Activated naive CD4-positive, alpha-beta T cell treated with anti-CD3 and anti-CD28 coated beads, Interleukin-2, amount 50 U/mL, for 24 hours (primary cell): Measurements from ENCODE around the gene HSPBAP1.
A peak's percentile ranks its signal among the peaks of the same experiment; 100 is the strongest.
"Not testable (repeated sequence)": the region's sequence is repeated elsewhere in the genome, so short reads cannot be mapped to it uniquely, and the experiment has no call there.

Experiments used
- H3K27ac Mint-ChIP-seq: one replicate; pipeline ENCODE4 v1.8.0; 2021; ENCODE audit warnings: mild to moderate bottlenecking, mixed read lengths
- H3K27me3 Mint-ChIP-seq: one replicate; pipeline ENCODE4 v1.8.0; 2021; ENCODE audit warnings: mixed read lengths
- H3K36me3 Mint-ChIP-seq: one replicate; pipeline ENCODE4 v1.8.0; 2021; ENCODE audit warnings: mixed read lengths
- H3K4me1 Mint-ChIP-seq: one replicate; pipeline ENCODE4 v1.8.0; 2021; ENCODE audit warnings: mixed read lengths
- H3K4me3 Mint-ChIP-seq: one replicate; pipeline ENCODE4 v1.8.0; 2021; ENCODE audit warnings: mild to moderate bottlenecking, mixed read lengths
- H3K9me3 Mint-ChIP-seq: one replicate; pipeline ENCODE4 v1.8.0; 2021; ENCODE audit warnings: mixed read lengths

Gene HSPBAP1

GRCh38 chr3:122767540-122768372, 25.9 kb downstream of the HSPBAP1 start:
- no peak overlapping the region for H3K27ac Mint-ChIP-seq

DNA sequence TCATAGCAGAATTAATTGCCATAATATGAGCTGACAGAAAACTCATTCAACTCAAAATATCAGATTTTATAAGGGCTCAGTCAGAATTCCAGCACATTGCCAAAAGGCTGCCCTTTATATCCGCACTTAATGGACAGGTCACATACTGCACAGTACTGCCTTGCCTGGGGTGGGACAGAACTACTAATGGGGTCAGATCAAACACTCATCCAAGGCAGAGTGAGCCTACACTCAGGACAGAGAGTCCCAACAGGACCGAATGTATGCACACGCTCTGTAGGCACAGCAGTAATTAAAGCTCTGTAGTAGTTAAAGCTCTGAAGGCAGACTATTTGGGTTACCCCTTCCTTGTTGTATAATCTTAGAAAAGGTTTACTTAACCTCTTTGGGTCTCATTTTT, 27.2 kb downstream of the HSPBAP1 start:
- Mint-ChIP-seq H3K4me3 (no peak overlapping the region), H3K27me3 (no peaks in the 10 kb centered on the region), H3K9me3 (no peaks in the 10 kb centered on the region), H3K4me1 (no peaks in the 10 kb centered on the region), H3K36me3 (peaks cover 15% of the 10 kb centered on the region), H3K27ac (no peak overlapping the region)

More at GRCh38 chr3:122767540-122768372, 25.9 kb downstream of the HSPBAP1 start:
- no peaks in the 10 kb centered on the region for H3K27me3 Mint-ChIP-seq
- no peaks in the 10 kb centered on the region for H3K9me3 Mint-ChIP-seq
- peaks cover 15% of the 10 kb centered on the region for H3K36me3 Mint-ChIP-seq
- H3K4me3 Mint-ChIP-seq: no peak overlapping the region
- H3K4me1 Mint-ChIP-seq: no peaks in the 10 kb centered on the region

- no peak overlapping the region for H3K4me3 Mint-ChIP-seq
- peaks cover 7% of the 10 kb centered on the region for H3K4me1 Mint-ChIP-seq
- peak overlapping the region; percentile 23 for H3K27ac Mint-ChIP-seq
- H3K36me3 Mint-ChIP-seq: peaks cover 9% of the 10 kb centered on the region
- H3K9me3 Mint-ChIP-seq: no peaks in the 10 kb centered on the region
- no peaks in the 10 kb centered on the region for H3K27me3 Mint-ChIP-seq
Measured at GRCh38 chr3:122760453-122761271, 33.0 kb downstream of the HSPBAP1 start.

GRCh38 chr3:122758877-122759560, 34.6 kb downstream of the HSPBAP1 start:
- peaks cover 12% of the 10 kb centered on the region for H3K36me3 Mint-ChIP-seq
- H3K9me3 Mint-ChIP-seq: no peaks in the 10 kb centered on the region
- no peak overlapping the region for H3K27ac Mint-ChIP-seq

GRCh38 chr3:122755491-122755890, 38.1 kb downstream of the HSPBAP1 start:
- no peaks in the 10 kb centered on the region for H3K9me3 Mint-ChIP-seq
- H3K4me3 Mint-ChIP-seq: no peak overlapping the region
- H3K27ac Mint-ChIP-seq: no peak overlapping the region

More at GRCh38 chr3:122758877-122759560, 34.6 kb downstream of the HSPBAP1 start:
- H3K27me3 Mint-ChIP-seq: no peaks in the 10 kb centered on the region
- H3K4me1 Mint-ChIP-seq: peaks cover 7% of the 10 kb centered on the region
- no peak overlapping the region for H3K4me3 Mint-ChIP-seq

GRCh38 chr3:122754929-122755328, 38.7 kb downstream of the HSPBAP1 start:
- H3K4me1 Mint-ChIP-seq: peaks cover 7% of the 10 kb centered on the region
- H3K27me3 Mint-ChIP-seq: no peaks in the 10 kb centered on the region
- peak overlapping the region; percentile 60 for H3K27ac Mint-ChIP-seq
- H3K9me3 Mint-ChIP-seq: no peaks in the 10 kb centered on the region
- no peak overlapping the region for H3K4me3 Mint-ChIP-seq
- H3K36me3 Mint-ChIP-seq: peaks cover 16% of the 10 kb centered on the region

More at GRCh38 chr3:122755491-122755890, 38.1 kb downstream of the HSPBAP1 start:
- Mint-ChIP-seq H3K4me1 (peaks cover 7% of the 10 kb centered on the region), H3K36me3 (peaks cover 16% of the 10 kb centered on the region), H3K27me3 (no peaks in the 10 kb centered on the region)

DNA sequence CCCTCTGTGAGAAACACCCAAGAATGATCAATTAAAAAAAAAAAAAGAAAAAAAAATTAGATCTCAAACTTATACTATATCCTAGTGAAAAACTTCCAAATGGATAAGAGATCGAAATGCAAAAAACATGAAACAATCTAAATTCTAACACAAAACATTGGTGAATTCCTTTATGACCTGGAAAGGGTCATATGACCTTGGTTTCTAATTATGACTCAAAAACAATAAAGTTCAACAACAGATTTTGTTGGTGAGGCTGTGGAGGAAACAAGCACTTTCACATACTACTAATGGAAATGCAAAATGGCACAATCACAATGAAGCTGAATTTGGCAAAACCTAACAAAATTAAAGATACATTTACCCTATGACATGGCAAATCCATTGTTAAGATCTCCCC, 45.3 kb downstream of the HSPBAP1 start:
- peaks cover 22% of the 10 kb centered on the region for H3K36me3 Mint-ChIP-seq

GRCh38 chr3:122747295-122747694, 46.3 kb downstream of the HSPBAP1 start:
- peaks cover 23% of the 10 kb centered on the region for H3K36me3 Mint-ChIP-seq
- H3K27me3 Mint-ChIP-seq, H3K4me3 Mint-ChIP-seq, H3K27ac Mint-ChIP-seq, H3K9me3 Mint-ChIP-seq, H3K4me1 Mint-ChIP-seq: not testable (repeated sequence)

More for the DNA sequence above, 45.3 kb downstream of the HSPBAP1 start:
- no peak overlapping the region for H3K4me3 Mint-ChIP-seq
- no peaks in the 10 kb centered on the region for H3K27me3 Mint-ChIP-seq
- H3K4me1 Mint-ChIP-seq: no peaks in the 10 kb centered on the region
- H3K9me3 Mint-ChIP-seq: no peaks in the 10 kb centered on the region
- no peak overlapping the region for H3K27ac Mint-ChIP-seq

DNA sequence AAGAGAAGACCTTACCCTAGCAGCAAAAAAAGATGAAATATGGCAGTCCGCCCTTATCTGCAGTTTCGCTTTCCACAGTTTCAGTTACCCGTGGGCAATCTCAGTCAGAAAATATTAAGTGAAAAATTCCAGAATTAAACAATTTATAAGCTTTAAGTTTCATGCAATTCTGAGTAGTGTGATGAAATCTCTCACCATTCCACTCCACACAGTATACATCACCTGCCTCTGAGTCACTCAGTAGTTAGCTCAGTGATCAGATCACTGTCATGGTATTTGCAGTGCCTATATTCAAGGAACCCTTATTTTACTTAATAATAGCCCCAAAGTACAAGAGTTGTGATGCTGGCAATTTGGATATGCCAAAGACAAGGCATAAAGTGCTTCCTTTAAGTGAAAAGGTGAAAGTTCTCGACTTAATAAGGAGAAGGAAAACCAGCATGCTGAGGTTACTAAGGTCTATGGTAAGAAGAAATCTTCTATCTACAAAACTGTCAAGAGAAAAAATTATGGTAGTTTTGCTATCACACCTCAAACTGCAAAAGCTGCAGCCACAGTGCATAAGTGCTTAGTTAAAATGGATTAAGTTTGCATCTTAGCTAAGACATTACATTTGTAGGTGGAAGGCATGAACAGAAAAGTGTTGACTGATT, 48.1 kb downstream of the HSPBAP1 start:
- Mint-ChIP-seq H3K4me1 (no peaks in the 10 kb centered on the region), H3K9me3 (no peaks in the 10 kb centered on the region), H3K27me3 (no peaks in the 10 kb centered on the region), H3K4me3 (no peak overlapping the region), H3K27ac (no peak overlapping the region), H3K36me3 (peaks cover 35% of the 10 kb centered on the region)

DNA sequence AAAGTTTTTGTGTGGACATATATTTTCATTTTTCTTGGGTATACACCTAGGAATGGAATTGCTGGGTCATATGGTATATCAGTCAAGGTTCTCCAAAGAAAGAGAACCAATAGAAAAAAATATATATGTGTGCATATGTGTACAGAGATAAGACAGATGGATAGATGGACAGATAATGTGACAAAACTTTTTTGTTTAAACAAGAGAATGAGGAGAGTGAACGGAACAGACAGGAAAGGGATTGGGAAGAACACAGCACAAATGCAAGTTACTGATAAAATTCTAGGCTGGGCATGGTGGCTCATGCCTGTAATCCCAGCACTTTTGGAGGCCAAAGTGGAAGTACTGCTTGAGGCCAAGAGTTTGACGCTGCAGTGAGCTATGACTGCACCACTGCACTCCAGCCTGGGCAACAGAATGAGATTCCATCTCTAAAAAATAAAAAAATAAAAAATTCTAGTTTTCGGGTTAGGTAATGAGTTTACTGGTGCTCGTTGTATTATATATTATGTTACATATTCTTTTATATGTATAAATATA, 50.0 kb downstream of the HSPBAP1 start:
- no peaks in the 10 kb centered on the region for H3K27me3 Mint-ChIP-seq
- no peaks in the 10 kb centered on the region for H3K4me1 Mint-ChIP-seq
- H3K4me3 Mint-ChIP-seq: no peak overlapping the region
- no peak overlapping the region for H3K27ac Mint-ChIP-seq
- peaks cover 46% of the 10 kb centered on the region for H3K36me3 Mint-ChIP-seq
- H3K9me3 Mint-ChIP-seq: no peaks in the 10 kb centered on the region

GRCh38 chr3:122742234-122742633, 51.4 kb downstream of the HSPBAP1 start:
- Mint-ChIP-seq H3K27me3 (no peaks in the 10 kb centered on the region), H3K4me1 (no peaks in the 10 kb centered on the region), H3K36me3 (peaks cover 42% of the 10 kb centered on the region), H3K4me3 (no peak overlapping the region), H3K9me3 (no peaks in the 10 kb centered on the region), H3K27ac (no peak overlapping the region)

DNA sequence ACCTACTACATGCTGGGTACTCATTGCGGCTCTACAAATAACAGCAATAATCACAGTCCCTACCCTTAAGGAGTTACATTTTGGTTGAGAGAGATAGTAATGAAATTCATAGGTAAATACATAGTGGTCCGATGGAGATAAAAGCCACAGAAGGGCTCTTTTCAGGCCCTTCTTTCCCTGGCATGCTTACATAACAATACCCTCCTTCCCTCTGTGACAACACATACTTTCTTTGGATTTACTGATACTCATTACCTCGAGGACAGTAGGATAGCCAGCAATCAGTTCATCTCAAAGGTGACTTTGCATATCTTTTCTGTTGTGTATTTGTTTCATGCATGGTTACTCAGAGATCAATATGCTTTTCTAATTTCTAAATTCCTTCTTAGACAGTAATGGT, 54.5 kb downstream of the HSPBAP1 start:
- no peak overlapping the region for H3K27ac Mint-ChIP-seq
- peaks cover 36% of the 10 kb centered on the region for H3K36me3 Mint-ChIP-seq
- no peak overlapping the region for H3K4me3 Mint-ChIP-seq
- no peaks in the 10 kb centered on the region for H3K4me1 Mint-ChIP-seq
- H3K27me3 Mint-ChIP-seq: no peaks in the 10 kb centered on the region
- H3K9me3 Mint-ChIP-seq: no peaks in the 10 kb centered on the region

DNA sequence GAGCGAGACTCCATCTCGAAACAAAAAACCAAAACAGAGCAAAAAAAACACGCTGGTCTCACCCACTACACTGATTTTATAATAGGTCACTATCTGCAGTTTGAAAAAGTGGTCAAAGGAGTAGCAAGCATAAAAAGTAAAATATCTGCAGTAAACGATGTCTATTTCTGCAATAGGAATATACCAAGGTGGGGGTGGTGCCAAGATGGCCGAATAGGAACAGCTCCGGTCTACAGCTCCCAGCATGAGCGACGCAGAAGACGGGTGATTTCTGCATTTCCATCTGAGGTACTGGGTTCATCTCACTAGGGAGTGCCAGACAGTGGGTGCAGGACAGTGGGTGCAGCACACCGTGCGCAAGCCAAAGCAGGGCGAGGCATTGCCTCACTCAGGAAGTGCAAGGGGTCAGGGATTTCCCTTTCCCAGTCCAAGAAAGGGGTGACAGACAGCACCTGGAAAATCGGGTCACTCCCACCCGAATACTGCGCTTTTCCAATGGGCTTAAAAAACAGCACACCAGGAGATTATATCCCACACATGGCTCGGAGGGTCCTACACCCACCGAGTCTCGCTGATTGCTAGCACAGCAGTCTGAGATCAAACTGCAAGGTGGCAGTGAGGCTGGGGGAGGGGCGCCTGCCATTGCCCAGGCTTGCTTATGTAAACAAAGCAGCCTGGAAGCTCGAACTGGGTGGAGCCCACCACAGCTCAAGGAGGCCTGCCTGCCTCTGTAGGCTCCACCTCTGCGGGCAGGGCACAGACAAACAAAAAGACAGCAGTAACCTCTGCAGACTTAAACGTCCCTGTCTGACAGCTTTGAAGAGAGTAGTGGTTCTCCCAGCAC, 60.7 kb downstream of the HSPBAP1 start:
- not testable (repeated sequence) for H3K9me3 Mint-ChIP-seq, H3K4me3 Mint-ChIP-seq, H3K27ac Mint-ChIP-seq, H3K4me1 Mint-ChIP-seq, H3K27me3 Mint-ChIP-seq
- peaks cover 15% of the 10 kb centered on the region for H3K36me3 Mint-ChIP-seq

GRCh38 chr3:122730240-122730639, 63.4 kb downstream of the HSPBAP1 start:
- H3K36me3 Mint-ChIP-seq: peaks cover 29% of the 10 kb centered on the region
- H3K4me3 Mint-ChIP-seq: no peak overlapping the region
- peaks cover 9% of the 10 kb centered on the region for H3K9me3 Mint-ChIP-seq
- no peaks in the 10 kb centered on the region for H3K4me1 Mint-ChIP-seq
- peak overlapping the region; percentile 5 for H3K27ac Mint-ChIP-seq
- H3K27me3 Mint-ChIP-seq: no peaks in the 10 kb centered on the region
